HG02973 (cell line): ENCODE data around the gene GNGT2.
"Not testable (repeated sequence)": the region's sequence is repeated elsewhere in the genome, so short reads cannot be mapped to it uniquely, and the experiment has no call there.

Experiments
- ATAC-seq: cut with Tn5 transposase; IDR thresholded peaks from one replicate; pipeline ENCODE4 v1.9.1; 2021; ENCODE audit warnings: moderate library complexity; ENCODE audit not compliant: unreplicated experiment

Gene GNGT2

DNA sequence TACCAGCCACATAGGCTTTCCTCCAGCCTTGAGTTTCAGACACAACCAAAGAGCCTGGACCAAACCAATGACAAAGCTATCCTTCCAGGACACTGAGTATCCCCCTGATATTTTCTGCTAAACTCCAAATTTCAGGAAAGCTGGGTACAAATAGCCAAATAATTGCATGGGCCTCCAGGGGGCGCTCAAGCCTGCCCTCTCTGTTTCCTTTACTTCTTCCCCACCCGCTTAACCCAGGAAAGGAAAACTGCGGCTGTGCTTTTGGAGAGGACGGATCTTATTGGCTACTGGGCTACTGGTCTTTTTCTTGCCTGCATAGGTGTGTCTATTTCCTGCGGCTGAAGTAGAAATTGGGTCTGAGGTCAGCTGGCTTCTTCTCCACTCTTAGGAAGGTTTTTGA, 30.1 kb downstream of the GNGT2 start:
- no peak for ATAC-seq

DNA sequence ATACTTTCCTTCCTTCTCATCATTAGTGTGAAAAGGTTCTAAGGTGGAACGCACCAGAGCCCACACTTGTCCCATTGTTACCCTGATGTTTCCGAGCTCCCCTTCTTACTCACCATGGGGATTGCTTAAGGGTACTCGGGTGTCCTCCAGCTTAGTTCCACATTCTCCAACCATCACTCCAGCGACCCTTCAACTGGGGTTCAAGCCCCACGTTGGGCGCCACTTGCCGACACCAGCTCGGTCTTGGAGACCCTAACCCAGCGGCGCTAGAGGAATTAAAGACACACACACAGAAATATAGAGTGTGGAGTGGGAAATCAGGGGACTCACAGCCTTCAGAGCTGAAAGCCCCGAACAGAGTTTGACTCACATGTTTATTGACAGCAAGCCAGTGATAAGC, 34.4 kb downstream of the GNGT2 start:
- ATAC-seq: not testable (repeated sequence)

DNA sequence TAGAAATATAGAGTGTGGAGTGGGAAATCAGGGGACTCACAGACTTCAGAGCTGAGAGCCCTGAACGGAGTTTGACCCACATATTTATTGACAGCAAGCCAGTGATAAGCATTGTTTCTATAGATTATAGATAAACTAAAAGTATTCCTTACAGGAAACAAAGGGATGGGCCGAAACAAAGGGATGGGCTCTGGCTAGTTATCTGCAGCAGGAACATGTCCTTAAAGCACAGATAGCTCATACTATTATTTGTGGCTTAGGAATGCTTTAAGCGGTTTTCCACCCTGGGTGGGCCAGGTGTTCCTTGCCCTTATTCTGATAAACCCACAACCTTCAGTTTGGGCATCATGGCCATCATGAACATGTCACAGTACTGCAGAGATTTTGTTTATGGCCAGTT, 39.7 kb downstream of the GNGT2 start:
- ATAC-seq: not testable (repeated sequence)

DNA sequence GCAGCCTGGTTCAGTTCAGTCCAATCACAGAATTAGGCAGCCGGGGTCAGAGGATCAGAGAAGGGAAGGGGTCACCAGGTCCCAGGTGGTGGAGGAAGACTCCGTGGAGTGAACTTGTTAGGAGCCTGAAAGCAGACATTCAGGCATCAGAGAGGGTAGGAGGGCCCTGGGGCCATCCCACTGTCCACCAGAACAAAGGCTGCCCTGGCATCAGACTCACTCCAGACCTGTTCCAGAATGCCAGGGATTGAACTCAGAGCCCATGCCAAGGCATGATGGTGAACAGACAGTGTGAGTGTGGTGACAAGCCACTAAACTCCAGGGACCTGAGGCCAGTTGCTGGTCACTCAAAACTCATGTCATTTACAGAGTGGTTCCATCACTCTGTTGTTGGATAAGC, 40.2 kb downstream of the GNGT2 start:
- ATAC-seq: no peak

DNA sequence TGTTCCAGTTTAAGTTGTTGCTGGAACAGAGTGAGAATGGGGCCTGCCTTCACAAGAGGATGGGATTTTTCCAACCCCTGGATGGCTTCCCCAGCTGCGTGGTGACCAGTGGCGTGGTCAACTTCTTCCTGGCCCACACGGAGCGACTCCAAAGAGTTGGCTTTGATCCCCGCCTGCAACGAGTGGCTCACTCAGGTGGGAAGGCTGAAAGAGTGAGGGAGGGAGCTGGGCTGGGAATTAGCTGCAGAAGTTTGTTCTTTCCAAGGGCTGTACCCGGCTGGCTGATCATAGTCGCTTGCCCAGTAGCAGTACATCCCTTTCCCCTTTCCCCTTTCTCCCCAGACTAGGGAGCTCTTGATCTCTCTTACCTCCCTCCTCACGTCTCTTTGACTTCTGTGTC, 41.7 kb downstream of the GNGT2 start:
- no peak for ATAC-seq

DNA sequence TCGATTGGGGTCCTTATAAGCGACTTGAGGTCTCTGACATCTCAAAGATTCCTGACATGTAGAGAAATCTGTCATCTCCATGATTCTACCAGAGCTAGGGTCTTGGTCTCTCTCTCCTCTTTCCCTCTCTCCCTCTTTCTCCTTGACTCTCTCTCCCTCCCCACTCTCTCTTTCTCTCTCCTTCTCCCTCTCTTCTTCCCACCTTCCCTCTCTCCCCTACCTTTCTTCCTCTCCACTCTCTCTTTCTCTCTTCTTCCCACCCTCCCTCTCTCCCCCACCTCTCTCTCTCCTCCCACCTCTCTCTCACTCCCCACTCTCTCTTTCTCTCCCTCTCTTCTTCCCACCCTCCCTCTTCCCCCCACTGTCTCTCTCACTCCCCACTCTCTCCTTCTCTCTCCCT, 45.2 kb downstream of the GNGT2 start:
- ATAC-seq: no peak

DNA sequence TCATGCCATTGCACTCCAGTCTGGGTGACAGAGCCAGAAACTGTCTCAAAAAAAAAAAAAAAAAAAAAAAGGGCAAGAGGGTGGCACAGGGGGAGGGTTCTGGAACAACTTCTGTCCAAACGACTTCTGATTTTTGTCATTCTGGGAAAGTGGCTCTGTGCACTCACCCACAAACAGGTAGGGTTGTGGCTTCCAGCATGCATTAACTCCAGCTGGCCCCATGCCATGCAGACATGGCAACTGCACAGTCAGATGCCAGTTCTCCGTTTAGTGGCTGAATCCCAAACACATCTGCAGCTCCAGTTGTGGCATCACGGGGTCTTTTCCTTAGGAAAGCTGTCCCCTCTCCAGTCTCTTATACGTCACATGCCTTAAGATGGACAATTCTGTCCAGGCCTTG, 47.5 kb downstream of the GNGT2 start:
- no peak for ATAC-seq

DNA sequence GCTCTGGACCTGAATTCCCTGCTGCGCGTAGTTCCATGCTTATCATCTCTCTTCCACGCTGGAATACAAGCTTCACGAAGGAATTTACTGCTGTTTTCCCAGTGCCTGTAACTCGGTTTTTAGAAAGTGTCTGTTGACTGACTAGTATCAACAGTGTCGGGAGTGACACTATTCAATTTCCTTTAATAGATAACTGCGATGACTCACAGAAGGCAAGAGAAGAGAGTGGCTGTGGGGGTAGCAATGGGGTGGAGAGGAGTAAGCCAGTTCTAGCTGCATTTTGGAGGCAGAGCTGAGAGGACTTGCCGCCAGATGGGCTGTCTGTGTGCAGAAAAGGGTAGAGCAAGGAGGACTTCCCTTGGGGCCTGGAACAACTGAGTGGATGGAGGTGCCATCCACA, 52.6 kb downstream of the GNGT2 start:
- ATAC-seq: no peak

DNA sequence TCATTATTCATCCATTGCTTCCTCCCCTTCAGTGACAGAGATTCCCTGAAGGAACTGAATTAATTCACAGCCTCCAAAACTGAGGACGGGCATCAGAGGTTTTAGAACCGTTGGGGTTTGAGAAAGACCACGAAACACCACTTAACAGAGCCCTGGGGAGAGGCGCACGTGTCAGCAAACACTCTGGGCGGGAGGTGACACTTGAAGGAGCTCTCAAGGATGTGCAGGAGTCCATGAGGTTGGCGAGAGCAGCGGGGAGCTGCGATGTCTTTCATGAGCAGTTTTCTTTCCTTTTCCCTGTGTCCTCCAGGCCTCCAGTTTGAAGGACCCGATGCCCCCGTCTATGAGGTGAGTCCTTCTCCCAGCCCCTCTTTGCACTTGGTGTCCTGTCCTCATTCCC, 54.1 kb downstream of the GNGT2 start:
- ATAC-seq: no peak
